ENCODE data around the gene NFIB.

NFIB gene

GRCh38 chr9:14064940-14065339 lies 249.0 kb downstream of the NFIB start:
- Histone ChIP-seq H3K9ac (ENCODE audit: low read length) (no peak overlapping the region), H3K4me3 (ENCODE audit: low read length) (no peak overlapping the region), H3K9me3 (ENCODE audit: control insufficient read depth, low read length) (no peaks in the 10 kb centered on the region), H3K36me3 (ENCODE audit: control insufficient read depth, insufficient read depth, low read length) (no peaks in the 10 kb centered on the region), H3K27me3 (ENCODE audit: control insufficient read depth, insufficient read depth, low read length) (no peaks in the 10 kb centered on the region), H3K4me1 (ENCODE audit: control insufficient read depth, insufficient read depth, low read length) (no peaks in the 10 kb centered on the region)

DNA sequence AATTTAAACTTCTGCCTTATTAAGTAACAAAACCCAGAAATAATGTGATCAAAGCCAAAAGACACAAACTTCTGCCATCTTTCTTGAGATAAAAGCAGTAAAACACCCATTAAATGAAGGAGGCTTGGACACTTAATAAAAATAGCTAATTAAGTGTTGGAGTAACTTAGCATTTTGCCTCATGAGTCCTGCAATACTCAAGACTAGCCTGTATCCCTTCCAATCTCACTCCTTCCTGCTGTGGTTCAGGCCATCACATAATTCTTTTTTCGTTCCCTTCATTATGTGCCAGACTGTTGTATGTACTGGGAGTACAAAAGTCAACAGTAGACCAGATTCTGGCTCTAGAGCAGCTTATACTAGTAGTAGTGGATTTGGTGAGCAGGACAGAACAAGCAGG lies 250.2 kb downstream of the NFIB start:
- Histone ChIP-seq H3K27me3 (ENCODE audit: control insufficient read depth, insufficient read depth, low read length) (no peaks in the 10 kb centered on the region), H3K36me3 (ENCODE audit: control insufficient read depth, insufficient read depth, low read length) (no peaks in the 10 kb centered on the region), H3K9me3 (ENCODE audit: control insufficient read depth, low read length) (no peaks in the 10 kb centered on the region), H3K4me1 (ENCODE audit: control insufficient read depth, insufficient read depth, low read length) (no peaks in the 10 kb centered on the region), H3K4me3 (ENCODE audit: low read length) (no peak overlapping the region), H3K9ac (ENCODE audit: low read length) (no peak overlapping the region)

DNA sequence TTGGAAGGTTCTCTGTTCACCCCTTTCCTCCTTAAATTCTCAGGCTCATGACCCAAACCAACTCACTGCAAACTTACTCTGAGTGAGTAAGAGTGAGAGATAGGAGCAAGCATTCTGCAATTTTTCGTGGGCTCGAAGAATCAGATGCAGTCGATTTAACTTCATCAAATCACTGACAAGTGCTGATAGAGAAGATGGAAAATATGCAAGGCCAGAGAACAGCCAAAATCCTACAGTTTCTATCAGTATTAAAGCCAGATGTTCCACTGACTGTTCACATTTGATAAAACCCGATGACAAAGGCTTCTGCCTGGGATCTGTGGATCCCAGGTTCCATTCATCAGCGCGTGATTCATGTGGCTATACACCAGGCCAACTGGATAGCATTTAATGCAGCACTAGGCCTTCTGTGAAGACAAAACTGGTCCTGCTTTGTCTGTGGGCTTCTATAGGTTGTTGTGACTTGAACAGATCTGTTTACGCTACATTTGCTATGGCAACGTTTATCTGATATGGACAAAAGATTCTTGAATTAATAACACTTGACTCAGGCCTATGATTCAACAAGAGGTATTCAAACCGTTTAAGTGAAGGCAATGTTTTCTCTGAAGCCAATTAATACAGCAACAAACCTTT lies 251.2 kb downstream of the NFIB start:
- Histone ChIP-seq H3K27me3 (ENCODE audit: control insufficient read depth, insufficient read depth, low read length) (no peaks in the 10 kb centered on the region), H3K9ac (ENCODE audit: low read length) (no peak overlapping the region), H3K9me3 (ENCODE audit: control insufficient read depth, low read length) (no peaks in the 10 kb centered on the region), H3K4me1 (ENCODE audit: control insufficient read depth, insufficient read depth, low read length) (no peaks in the 10 kb centered on the region), H3K36me3 (ENCODE audit: control insufficient read depth, insufficient read depth, low read length) (no peaks in the 10 kb centered on the region), H3K4me3 (ENCODE audit: low read length) (no peak overlapping the region)

DNA sequence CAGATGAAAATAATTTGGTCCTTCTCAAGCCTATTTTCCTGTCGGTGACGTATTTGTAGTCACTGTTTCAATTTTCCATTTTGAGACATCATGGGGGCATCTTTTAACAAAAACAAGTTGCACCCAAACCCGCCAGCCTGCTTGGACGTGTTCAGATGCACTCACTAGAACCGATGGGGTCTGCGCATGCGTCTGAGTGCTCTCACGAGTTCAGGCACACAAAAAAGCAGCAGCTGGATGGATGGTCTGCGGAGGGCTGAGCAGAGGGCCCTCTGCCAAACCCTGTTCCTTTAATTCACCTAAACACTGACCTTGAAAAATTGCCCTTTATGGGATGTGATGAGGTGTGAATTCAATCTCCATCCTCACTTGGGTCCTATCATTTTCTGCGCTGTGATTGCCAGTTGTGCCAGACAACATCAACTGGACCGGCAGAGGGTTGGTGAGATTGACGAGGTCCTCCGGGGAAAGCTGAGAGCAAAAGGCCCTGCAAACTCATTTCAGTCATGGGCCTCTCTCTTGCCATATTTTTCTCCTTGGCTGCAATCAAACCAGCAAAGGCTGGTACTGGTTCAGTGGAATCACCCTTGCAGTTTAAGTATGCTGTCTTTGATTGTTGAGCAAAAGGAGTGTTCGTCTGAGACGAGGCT lies 251.9 kb downstream of the NFIB start:
- H3K9me3 ChIP-seq (ENCODE audit: control insufficient read depth, low read length), result no peaks in the 10 kb centered on the region
- H3K27me3 ChIP-seq (ENCODE audit: control insufficient read depth, insufficient read depth, low read length), result no peaks in the 10 kb centered on the region
- no peak overlapping the region for H3K9ac ChIP-seq (ENCODE audit: low read length)
- no peak overlapping the region for H3K4me3 ChIP-seq (ENCODE audit: low read length)
- H3K36me3 ChIP-seq (ENCODE audit: control insufficient read depth, insufficient read depth, low read length), result no peaks in the 10 kb centered on the region
- no peaks in the 10 kb centered on the region for H3K4me1 ChIP-seq (ENCODE audit: control insufficient read depth, insufficient read depth, low read length)

DNA sequence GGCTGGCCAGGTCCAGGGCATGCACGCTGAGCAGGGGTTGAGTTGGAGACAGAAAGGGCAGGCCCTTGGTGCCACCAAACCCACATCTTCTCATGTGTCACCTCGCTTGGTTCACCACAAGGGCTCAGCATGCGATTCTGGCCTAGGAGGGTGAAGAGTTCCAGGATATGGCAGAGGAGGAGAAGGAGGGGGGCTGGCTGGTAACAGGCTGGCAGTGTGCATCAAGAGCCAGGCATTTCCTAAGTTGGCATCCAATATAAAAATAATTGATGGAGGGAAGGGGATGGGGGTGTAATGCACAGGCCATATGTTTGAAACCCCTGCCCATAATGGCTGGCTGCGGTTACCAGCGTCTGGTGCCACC lies 255.6 kb downstream of the NFIB start:
- H3K9ac ChIP-seq (ENCODE audit: low read length), result no peak overlapping the region

DNA sequence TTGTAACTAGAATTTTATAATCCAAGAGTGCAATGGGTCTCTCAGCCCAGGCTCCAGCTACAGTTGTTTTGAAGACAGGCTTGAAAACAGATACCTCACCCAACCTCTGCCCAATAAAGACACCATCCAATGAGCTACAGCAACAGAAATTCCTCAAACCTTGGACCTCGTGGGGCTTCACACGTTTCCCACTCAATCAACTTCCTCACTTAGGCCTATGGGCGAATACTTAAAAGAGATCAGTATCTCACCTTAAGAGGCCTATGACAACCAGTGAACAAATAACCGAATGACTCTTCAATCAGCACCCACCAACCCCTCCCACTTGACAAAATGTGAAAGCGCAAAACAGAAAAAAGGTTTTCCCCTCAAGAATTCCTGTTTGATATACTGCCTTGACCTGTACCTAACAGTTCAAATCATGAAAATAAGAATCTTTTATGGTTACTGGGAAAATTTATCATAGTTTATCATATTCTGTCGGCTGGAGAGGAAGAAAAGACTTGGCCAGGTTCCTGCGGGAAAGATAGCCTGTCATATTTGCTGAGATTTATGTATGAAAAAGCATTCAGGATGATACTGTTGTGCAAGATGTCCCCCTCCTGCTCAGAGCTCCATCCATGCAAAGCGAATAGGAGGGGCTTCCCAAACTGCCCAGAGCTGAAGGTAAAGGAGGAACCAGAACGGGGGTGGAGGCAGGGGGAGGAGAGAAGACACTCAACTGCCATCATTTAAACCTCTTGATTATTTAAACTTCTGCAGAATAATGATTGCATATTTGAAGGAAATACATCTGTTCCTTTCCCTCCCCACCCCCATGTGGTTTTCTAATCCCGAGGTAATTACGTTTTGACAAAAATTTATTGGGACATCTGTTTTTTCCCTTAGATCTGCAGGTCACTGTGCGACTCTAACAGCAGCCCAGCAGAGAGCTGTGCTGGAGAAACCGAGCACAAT lies 256.3 kb downstream of the NFIB start:
- Histone ChIP-seq H3K9ac (ENCODE audit: low read length) (no peak overlapping the region), H3K36me3 (ENCODE audit: control insufficient read depth, insufficient read depth, low read length) (no peaks in the 10 kb centered on the region), H3K27me3 (ENCODE audit: control insufficient read depth, insufficient read depth, low read length) (no peaks in the 10 kb centered on the region), H3K9me3 (ENCODE audit: control insufficient read depth, low read length) (no peaks in the 10 kb centered on the region), H3K4me3 (ENCODE audit: low read length) (no peak overlapping the region), H3K4me1 (ENCODE audit: control insufficient read depth, insufficient read depth, low read length) (no peaks in the 10 kb centered on the region)

More for the DNA sequence above, 255.6 kb downstream of the NFIB start:
- Histone ChIP-seq H3K9me3 (ENCODE audit: control insufficient read depth, low read length) (no peaks in the 10 kb centered on the region), H3K4me3 (ENCODE audit: low read length) (no peak overlapping the region), H3K36me3 (ENCODE audit: control insufficient read depth, insufficient read depth, low read length) (no peaks in the 10 kb centered on the region), H3K4me1 (ENCODE audit: control insufficient read depth, insufficient read depth, low read length) (no peaks in the 10 kb centered on the region), H3K27me3 (ENCODE audit: control insufficient read depth, insufficient read depth, low read length) (no peaks in the 10 kb centered on the region)

- Histone ChIP-seq H3K4me3 (ENCODE audit: low read length) (no peak overlapping the region), H3K9ac (ENCODE audit: low read length) (no peak overlapping the region), H3K36me3 (ENCODE audit: control insufficient read depth, insufficient read depth, low read length) (no peaks in the 10 kb centered on the region), H3K27me3 (ENCODE audit: control insufficient read depth, insufficient read depth, low read length) (no peaks in the 10 kb centered on the region), H3K4me1 (ENCODE audit: control insufficient read depth, insufficient read depth, low read length) (no peaks in the 10 kb centered on the region), H3K9me3 (ENCODE audit: control insufficient read depth, low read length) (no peaks in the 10 kb centered on the region)
These were observed 257.6 kb downstream of the NFIB start for GRCh38 chr9:14056316-14056861.

DNA sequence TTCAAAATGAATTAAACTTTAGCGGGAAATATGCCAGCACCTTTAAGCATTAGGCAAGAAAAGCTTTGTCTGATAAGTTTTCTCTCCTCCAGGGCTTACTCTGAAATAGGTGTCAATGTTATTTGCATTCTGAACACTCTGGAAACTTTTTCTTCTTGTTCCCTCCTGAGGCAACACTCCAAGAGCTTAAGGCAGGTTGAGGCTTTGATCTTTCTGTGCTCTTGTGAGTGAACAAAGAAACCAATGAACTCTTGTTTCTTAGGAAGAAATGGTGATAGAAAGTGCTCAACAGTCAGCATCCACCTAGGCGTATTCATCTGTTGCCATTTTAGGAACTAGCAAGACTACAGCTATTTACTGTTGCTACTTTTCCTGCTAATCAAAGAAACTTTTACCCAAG lies 259.8 kb downstream of the NFIB start:
- no peak overlapping the region for H3K9ac ChIP-seq (ENCODE audit: low read length)
- no peaks in the 10 kb centered on the region for H3K4me1 ChIP-seq (ENCODE audit: control insufficient read depth, insufficient read depth, low read length)
- H3K36me3 ChIP-seq (ENCODE audit: control insufficient read depth, insufficient read depth, low read length), result no peaks in the 10 kb centered on the region
- H3K4me3 ChIP-seq (ENCODE audit: low read length), result no peak overlapping the region
- H3K9me3 ChIP-seq (ENCODE audit: control insufficient read depth, low read length), result no peaks in the 10 kb centered on the region
- H3K27me3 ChIP-seq (ENCODE audit: control insufficient read depth, insufficient read depth, low read length), result no peaks in the 10 kb centered on the region

GRCh38 chr9:14052359-14052758 lies 261.6 kb downstream of the NFIB start:
- no peaks in the 10 kb centered on the region for H3K4me1 ChIP-seq (ENCODE audit: control insufficient read depth, insufficient read depth, low read length)

DNA sequence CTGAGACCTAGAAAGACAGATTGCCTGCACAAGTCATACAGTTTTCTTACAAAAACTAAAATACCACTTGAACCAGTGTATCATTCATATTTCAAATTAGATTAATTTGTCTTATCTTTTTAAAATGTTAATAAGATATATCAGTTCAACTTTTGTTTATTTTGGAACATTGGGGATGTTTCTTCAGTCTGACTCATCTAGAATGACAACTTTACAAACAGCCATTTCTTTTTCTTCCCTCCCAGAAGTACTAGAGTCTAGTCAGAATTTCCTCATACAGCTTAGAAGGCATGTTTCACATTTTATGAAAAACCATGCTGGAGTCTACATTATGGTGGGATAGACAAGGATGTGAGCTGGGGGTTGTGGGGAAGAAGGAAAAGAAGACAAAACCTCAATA lies 262.5 kb downstream of the NFIB start:
- H3K4me3 ChIP-seq (ENCODE audit: low read length), result no peak overlapping the region
- H3K9ac ChIP-seq (ENCODE audit: low read length), result no peak overlapping the region
- H3K9me3 ChIP-seq (ENCODE audit: control insufficient read depth, low read length), result no peaks in the 10 kb centered on the region
- no peaks in the 10 kb centered on the region for H3K4me1 ChIP-seq (ENCODE audit: control insufficient read depth, insufficient read depth, low read length)
- H3K27me3 ChIP-seq (ENCODE audit: control insufficient read depth, insufficient read depth, low read length), result no peaks in the 10 kb centered on the region
- no peaks in the 10 kb centered on the region for H3K36me3 ChIP-seq (ENCODE audit: control insufficient read depth, insufficient read depth, low read length)

More at GRCh38 chr9:14052359-14052758, 261.6 kb downstream of the NFIB start:
- Histone ChIP-seq H3K27me3 (ENCODE audit: control insufficient read depth, insufficient read depth, low read length) (no peaks in the 10 kb centered on the region), H3K9ac (ENCODE audit: low read length) (no peak overlapping the region), H3K4me3 (ENCODE audit: low read length) (no peak overlapping the region), H3K36me3 (ENCODE audit: control insufficient read depth, insufficient read depth, low read length) (no peaks in the 10 kb centered on the region), H3K9me3 (ENCODE audit: control insufficient read depth, low read length) (no peaks in the 10 kb centered on the region)

- Histone ChIP-seq H3K27me3 (ENCODE audit: control insufficient read depth, insufficient read depth, low read length) (no peaks in the 10 kb centered on the region), H3K4me3 (ENCODE audit: low read length) (no peak overlapping the region), H3K9me3 (ENCODE audit: control insufficient read depth, low read length) (no peaks in the 10 kb centered on the region), H3K4me1 (ENCODE audit: control insufficient read depth, insufficient read depth, low read length) (no peaks in the 10 kb centered on the region), H3K36me3 (ENCODE audit: control insufficient read depth, insufficient read depth, low read length) (no peaks in the 10 kb centered on the region), H3K9ac (ENCODE audit: low read length) (no peak overlapping the region)
These were observed 270.5 kb downstream of the NFIB start for GRCh38 chr9:14043483-14043882.

GRCh38 chr9:14037331-14037730 lies 276.6 kb downstream of the NFIB start:
- no peaks in the 10 kb centered on the region for H3K27me3 ChIP-seq (ENCODE audit: control insufficient read depth, insufficient read depth, low read length)
- H3K4me1 ChIP-seq (ENCODE audit: control insufficient read depth, insufficient read depth, low read length), result no peaks in the 10 kb centered on the region
- no peak overlapping the region for H3K9ac ChIP-seq (ENCODE audit: low read length)
- H3K9me3 ChIP-seq (ENCODE audit: control insufficient read depth, low read length), result no peaks in the 10 kb centered on the region
- H3K36me3 ChIP-seq (ENCODE audit: control insufficient read depth, insufficient read depth, low read length), result no peaks in the 10 kb centered on the region
- H3K4me3 ChIP-seq (ENCODE audit: low read length), result no peak overlapping the region

Measured in mucosa of stomach (tissue), 1 donor.